Measurements from ENCODE around the gene SARS1. TPM values are rescaled to one million over a fixed set of nuclear protein-coding genes. Genes with fewer than 3 reads are reported as not detected.

The SARS1 gene
- total and polyA plus RNA-seq, 7 experiments from 2014 or later, result 110 to 179 (median 135) TPM

- intact Hi-C loops (cut with micrococcal nuclease), result no loop called here
- DNase-seq (no peak), ATAC-seq (no peak)
- Mint-ChIP-seq H3K27ac (peak overlapping the region in 1 of 9 donors; percentile 31), H3K36me3 (no peaks in the 10 kb centered on the region), H3K4me3 (no peak overlapping the region), H3K4me1 (peaks cover 0 to 27% (median 6%) of the 10 kb centered on the region in 7 donors), H3K27me3 (no peaks in the 10 kb centered on the region), H3K9me3 (no peaks in the 10 kb centered on the region)
- Histone ChIP-seq H3K4me3 (ENCODE audit: low read length) (no peak overlapping the region), H3K36me3 (ENCODE audit: control insufficient read depth in 2 of 3, insufficient read depth in 3 of 3, low read length in 3 of 3) (peaks cover 0 to 4% (median 0%) of the 10 kb centered on the region in 3 experiments), H3K27me3 (ENCODE audit: control insufficient read depth in 2 of 2, insufficient read depth in 2 of 2, low read length in 2 of 2) (no peaks in the 10 kb centered on the region), H3K9me3 (ENCODE audit: control insufficient read depth in 2 of 3, low read length in 3 of 3) (no peaks in the 10 kb centered on the region), H3K27ac (ENCODE audit: low read depth, low read length) (no peak overlapping the region), H3K4me1 (ENCODE audit: control insufficient read depth in 2 of 2, insufficient read depth in 2 of 2, low read length in 2 of 2) (no peaks in the 10 kb centered on the region)
- POLR2A ChIA-PET, result no interaction called here
- CTCF ChIA-PET, result interaction anchor here (0.9 to 1.6 kb wide), 2 partner anchors 141 to 276 kb away, joined by 3 to 5 read pairs; no protein-coding TSS in a partner anchor
Measured at GRCh38 chr1:109256971-109257681, 43.4 kb downstream of the SARS1 start.

- Histone ChIP-seq H3K4me1 (ENCODE audit: control insufficient read depth in 2 of 2, insufficient read depth in 2 of 2, low read length in 2 of 2) (no peaks in the 10 kb centered on the region), H3K27ac (ENCODE audit: low read depth, low read length) (no peak overlapping the region), H3K9me3 (ENCODE audit: control insufficient read depth in 2 of 3, low read length in 3 of 3) (no peaks in the 10 kb centered on the region), H3K4me3 (ENCODE audit: low read length) (no peak overlapping the region), H3K36me3 (ENCODE audit: control insufficient read depth in 2 of 3, insufficient read depth in 3 of 3, low read length in 3 of 3) (peaks cover 0 to 4% (median 0%) of the 10 kb centered on the region in 3 experiments), H3K27me3 (ENCODE audit: control insufficient read depth in 2 of 2, insufficient read depth in 2 of 2, low read length in 2 of 2) (no peaks in the 10 kb centered on the region)
- Mint-ChIP-seq H3K36me3 (no peaks in the 10 kb centered on the region), H3K9me3 (no peaks in the 10 kb centered on the region), H3K4me1 (peaks cover 0 to 21% (median 5%) of the 10 kb centered on the region in 7 donors), H3K4me3 (no peak overlapping the region), H3K27me3 (no peaks in the 10 kb centered on the region), H3K27ac (no peak overlapping the region)
- POLR2A ChIA-PET, result no interaction called here
- DNase-seq, result no peak
- intact Hi-C loops (cut with micrococcal nuclease), result no loop called here
- CTCF ChIA-PET, result interaction anchor here (1.6 kb wide), 1 partner anchor 275 kb away, joined by 5 read pairs; no protein-coding TSS in a partner anchor
- ATAC-seq, result no peak
Measured at GRCh38 chr1:109257682-109258421, 44.1 kb downstream of the SARS1 start.

- DNase-seq, result no peak
- Histone ChIP-seq H3K4me3 (ENCODE audit: low read length) (no peak overlapping the region), H3K36me3 (ENCODE audit: control insufficient read depth in 2 of 3, insufficient read depth in 3 of 3, low read length in 3 of 3) (peaks cover 0 to 4% (median 0%) of the 10 kb centered on the region in 3 experiments), H3K27me3 (ENCODE audit: control insufficient read depth in 2 of 2, insufficient read depth in 2 of 2, low read length in 2 of 2) (no peaks in the 10 kb centered on the region), H3K9me3 (ENCODE audit: control insufficient read depth in 2 of 3, low read length in 3 of 3) (no peaks in the 10 kb centered on the region), H3K4me1 (ENCODE audit: control insufficient read depth in 2 of 2, insufficient read depth in 2 of 2, low read length in 2 of 2) (no peaks in the 10 kb centered on the region), H3K27ac (ENCODE audit: low read depth, low read length) (no peak overlapping the region)
- Mint-ChIP-seq H3K4me1 (peaks cover 4 to 14% (median 7%) of the 10 kb centered on the region in 7 donors), H3K9me3 (no peaks in the 10 kb centered on the region), H3K4me3 (no peak overlapping the region), H3K27ac (peak overlapping the region in 1 of 9 donors; percentile 21), H3K36me3 (no peaks in the 10 kb centered on the region), H3K27me3 (no peaks in the 10 kb centered on the region)
- CTCF ChIA-PET, result interaction anchor here (1.1 kb wide), 1 partner anchor 141 kb away, joined by 3 read pairs; no protein-coding TSS in a partner anchor
- intact Hi-C loops (cut with micrococcal nuclease), result no loop called here
- no peak for ATAC-seq
- POLR2A ChIA-PET, result no interaction called here
Measured at GRCh38 chr1:109258481-109259466, 45.1 kb downstream of the SARS1 start.

- ATAC-seq (no peak), DNase-seq (no peak)
- H3K4me3 ChIP-seq (ENCODE audit: low read length), result no peak overlapping the region
- Mint-ChIP-seq H3K27ac (peak overlapping the region in 1 of 9 donors; percentile 21), H3K36me3 (no peaks in the 10 kb centered on the region), H3K27me3 (no peaks in the 10 kb centered on the region), H3K4me3 (no peak overlapping the region), H3K4me1 (peaks cover 4 to 14% (median 7%) of the 10 kb centered on the region in 7 donors), H3K9me3 (no peaks in the 10 kb centered on the region)
- intact Hi-C loops (cut with micrococcal nuclease), result no loop called here
- H3K27me3 ChIP-seq (ENCODE audit: control insufficient read depth in 2 of 2, insufficient read depth in 2 of 2, low read length in 2 of 2), result no peaks in the 10 kb centered on the region
- ChIA-PET POLR2A (interaction anchor here (0.6 kb wide), 1 partner anchor 13 kb away, joined by 3 read pairs; no protein-coding TSS in a partner anchor), CTCF (interaction anchor here (1.0 to 1.1 kb wide), 2 partner anchors 19 to 140 kb away, joined by 3 read pairs; no protein-coding TSS in a partner anchor)
- no peak overlapping the region for H3K27ac ChIP-seq (ENCODE audit: low read depth, low read length)
- no peaks in the 10 kb centered on the region for H3K9me3 ChIP-seq (ENCODE audit: control insufficient read depth in 2 of 3, low read length in 3 of 3)
- H3K4me1 ChIP-seq (ENCODE audit: control insufficient read depth in 2 of 2, insufficient read depth in 2 of 2, low read length in 2 of 2), result no peaks in the 10 kb centered on the region
- peaks cover 0 to 4% (median 0%) of the 10 kb centered on the region in 3 experiments for H3K36me3 ChIP-seq (ENCODE audit: control insufficient read depth in 2 of 3, insufficient read depth in 3 of 3, low read length in 3 of 3)
Measured at GRCh38 chr1:109259674-109260557, 46.2 kb downstream of the SARS1 start.

- ATAC-seq, result no peak
- H3K27me3 ChIP-seq (ENCODE audit: control insufficient read depth in 2 of 2, insufficient read depth in 2 of 2, low read length in 2 of 2), result no peaks in the 10 kb centered on the region
- H3K27ac ChIP-seq (ENCODE audit: low read depth, low read length), result no peak overlapping the region
- no peaks in the 10 kb centered on the region for H3K36me3 Mint-ChIP-seq
- ChIA-PET CTCF (interaction anchor here (0.6 to 1.0 kb wide), 2 partner anchors 18 to 271 kb away, joined by 3 read pairs; no protein-coding TSS in a partner anchor), POLR2A (no interaction called here)
- no peaks in the 10 kb centered on the region for H3K9me3 ChIP-seq (ENCODE audit: control insufficient read depth in 2 of 3, low read length in 3 of 3)
- no peaks in the 10 kb centered on the region for H3K27me3 Mint-ChIP-seq
- H3K4me3 ChIP-seq (ENCODE audit: low read length), result no peak overlapping the region
- intact Hi-C loops (cut with micrococcal nuclease), result no loop called here
- H3K9me3 Mint-ChIP-seq, result no peaks in the 10 kb centered on the region
- no peak overlapping the region for H3K4me3 Mint-ChIP-seq
- DNase-seq, result no peak
- no peaks in the 10 kb centered on the region for H3K4me1 ChIP-seq (ENCODE audit: control insufficient read depth in 2 of 2, insufficient read depth in 2 of 2, low read length in 2 of 2)
- H3K27ac Mint-ChIP-seq, result no peak overlapping the region
- H3K36me3 ChIP-seq (ENCODE audit: control insufficient read depth in 2 of 3, insufficient read depth in 3 of 3, low read length in 3 of 3), result peaks cover 0 to 4% (median 0%) of the 10 kb centered on the region in 3 experiments
- H3K4me1 Mint-ChIP-seq, result peaks cover 3 to 9% (median 4%) of the 10 kb centered on the region in 7 donors
Measured at GRCh38 chr1:109261006-109261405, 47.3 kb downstream of the SARS1 start.
